ENCODE data around the gene TMEM14C.

Gene TMEM14C

DNA sequence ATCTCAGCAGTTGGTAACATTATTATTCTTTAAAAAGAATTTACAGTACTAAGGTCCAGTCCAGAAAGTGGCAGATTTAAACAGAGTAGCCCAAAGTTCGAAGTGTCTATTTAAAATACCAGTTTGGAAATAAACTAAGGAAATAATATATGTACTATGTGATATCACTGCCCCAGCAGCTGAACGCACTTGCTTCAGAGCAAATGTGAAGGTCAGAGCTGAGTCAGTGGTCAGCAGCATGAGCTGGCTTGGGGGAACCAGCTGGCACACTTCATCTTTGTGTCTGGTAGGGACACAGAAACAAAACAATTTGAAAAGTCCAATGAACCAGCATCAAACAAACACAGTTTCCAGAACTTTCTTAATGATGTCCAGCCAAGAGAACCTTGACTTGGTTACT lies 40.1 kb downstream of the TMEM14C start:
- Histone ChIP-seq H3K9me3 (replicated peaks; ENCODE audit: insufficient read depth, low read length) (no peaks in the 10 kb centered on the region), H3K27ac (ENCODE audit: low read length) (no peak overlapping the region), H3K4me2 (ENCODE audit: low read depth, low read length) (no peak overlapping the region), H3K9ac (ENCODE audit: low read length) (no peak overlapping the region), H3K9me2 (replicated peaks; ENCODE audit: insufficient read depth, low read length) (no peaks in the 10 kb centered on the region), H3K4me1 (ENCODE audit: low read length) (no peaks in the 10 kb centered on the region), H3F3A (ENCODE audit: insufficient read depth, low read length) (no peaks in the 10 kb centered on the region), H2AFZ (ENCODE audit: low read length) (no peak overlapping the region), H3K36me3 (replicated peaks; ENCODE audit: insufficient read depth, low read length) (no peaks in the 10 kb centered on the region), H3K27me3 (replicated peaks; ENCODE audit: insufficient read depth, low read length) (no peaks in the 10 kb centered on the region), H3K79me2 (ENCODE audit: low read length) (no peaks in the 10 kb centered on the region), H3K4me3 (ENCODE audit: low read length) (no peak overlapping the region), H4K20me1 (ENCODE audit: insufficient read depth, low read length) (no peaks in the 10 kb centered on the region)
- TF ChIP-seq, protein P1, sequence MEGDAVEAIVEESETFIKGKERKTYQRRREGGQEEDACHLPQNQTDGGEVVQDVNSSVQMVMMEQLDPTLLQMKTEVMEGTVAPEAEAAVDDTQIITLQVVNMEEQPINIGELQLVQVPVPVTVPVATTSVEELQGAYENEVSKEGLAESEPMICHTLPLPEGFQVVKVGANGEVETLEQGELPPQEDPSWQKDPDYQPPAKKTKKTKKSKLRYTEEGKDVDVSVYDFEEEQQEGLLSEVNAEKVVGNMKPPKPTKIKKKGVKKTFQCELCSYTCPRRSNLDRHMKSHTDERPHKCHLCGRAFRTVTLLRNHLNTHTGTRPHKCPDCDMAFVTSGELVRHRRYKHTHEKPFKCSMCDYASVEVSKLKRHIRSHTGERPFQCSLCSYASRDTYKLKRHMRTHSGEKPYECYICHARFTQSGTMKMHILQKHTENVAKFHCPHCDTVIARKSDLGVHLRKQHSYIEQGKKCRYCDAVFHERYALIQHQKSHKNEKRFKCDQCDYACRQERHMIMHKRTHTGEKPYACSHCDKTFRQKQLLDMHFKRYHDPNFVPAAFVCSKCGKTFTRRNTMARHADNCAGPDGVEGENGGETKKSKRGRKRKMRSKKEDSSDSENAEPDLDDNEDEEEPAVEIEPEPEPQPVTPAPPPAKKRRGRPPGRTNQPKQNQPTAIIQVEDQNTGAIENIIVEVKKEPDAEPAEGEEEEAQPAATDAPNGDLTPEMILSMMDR (IDR thresholded peaks at IDR 0.05; ENCODE audit: low read length): no peak
- TF ChIP-seq EZH2 (optimal IDR thresholded peaks at IDR 0.05; ENCODE audit: low read depth, low read length) (no peak), EZH2phosphoT487 (IDR thresholded peaks at IDR 0.05; ENCODE audit: low read length) (no peak)
- DNase-seq: no peak

DNA sequence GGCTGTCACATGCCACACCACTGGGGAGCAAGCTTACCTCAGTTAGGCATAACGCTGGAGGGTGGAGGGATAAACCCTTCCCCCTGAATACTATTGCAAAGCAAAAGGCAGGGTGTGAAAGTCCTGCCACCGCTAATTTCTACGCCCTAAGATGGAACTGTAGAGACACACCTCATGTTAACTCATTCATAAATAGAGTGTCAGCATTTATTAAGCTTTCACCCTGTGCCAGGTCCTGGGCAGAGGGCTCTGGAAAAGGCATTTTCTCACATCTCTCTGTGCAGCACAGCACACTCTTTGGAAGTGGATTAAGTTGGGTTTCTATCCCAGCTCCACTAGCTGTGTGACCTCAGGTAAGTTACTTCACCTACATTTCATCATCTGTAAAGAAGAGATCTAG lies 46.5 kb downstream of the TMEM14C start:
- no peaks in the 10 kb centered on the region for H3K36me3 ChIP-seq (replicated peaks; ENCODE audit: insufficient read depth, low read length)
- H3K4me3 ChIP-seq (ENCODE audit: low read length): no peak overlapping the region
- TF ChIP-seq EZH2 (optimal IDR thresholded peaks at IDR 0.05; ENCODE audit: low read depth, low read length) (no peak), EZH2phosphoT487 (IDR thresholded peaks at IDR 0.05; ENCODE audit: low read length) (no peak)
- TF ChIP-seq, protein P1 (IDR thresholded peaks at IDR 0.05; ENCODE audit: low read length): no peak
- H3K9me2 ChIP-seq (replicated peaks; ENCODE audit: insufficient read depth, low read length): no peaks in the 10 kb centered on the region
- no peaks in the 10 kb centered on the region for H3K9me3 ChIP-seq (replicated peaks; ENCODE audit: insufficient read depth, low read length)
- H3K79me2 ChIP-seq (ENCODE audit: low read length): no peaks in the 10 kb centered on the region
- no peaks in the 10 kb centered on the region for H3F3A ChIP-seq (ENCODE audit: insufficient read depth, low read length)
- no peak overlapping the region for H3K9ac ChIP-seq (ENCODE audit: low read length)
- H3K4me1 ChIP-seq (ENCODE audit: low read length): no peaks in the 10 kb centered on the region
- no peak overlapping the region for H3K27ac ChIP-seq (ENCODE audit: low read length)
- no peaks in the 10 kb centered on the region for H3K27me3 ChIP-seq (replicated peaks; ENCODE audit: insufficient read depth, low read length)
- no peak overlapping the region for H3K4me2 ChIP-seq (ENCODE audit: low read depth, low read length)
- H4K20me1 ChIP-seq (ENCODE audit: insufficient read depth, low read length): no peaks in the 10 kb centered on the region
- no peak overlapping the region for H2AFZ ChIP-seq (ENCODE audit: low read length)
- DNase-seq: no peak

DNA sequence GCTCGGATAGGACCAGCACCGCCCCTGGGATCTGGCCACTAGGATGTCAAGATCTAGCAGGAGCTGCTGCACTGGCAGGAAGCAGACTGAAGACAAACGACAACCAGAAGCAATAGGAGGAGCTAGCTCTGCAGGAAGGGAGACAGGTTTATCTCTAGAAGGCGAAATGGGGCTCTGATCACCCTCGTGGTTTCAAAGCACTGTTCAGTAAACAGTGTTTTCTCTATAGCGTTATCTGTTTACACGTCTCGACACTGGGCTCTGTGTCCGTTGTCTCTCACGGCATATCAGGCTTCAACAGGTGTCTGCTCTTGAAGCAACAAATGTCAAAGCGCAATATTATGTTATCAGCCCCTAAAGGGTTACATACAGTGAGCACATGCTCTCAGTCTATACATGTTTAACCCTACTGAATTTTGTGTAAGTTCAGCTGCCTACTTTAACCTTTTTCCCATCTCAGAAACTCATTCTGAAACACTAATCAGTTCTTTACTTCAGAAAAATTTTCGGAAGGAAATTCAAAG lies 48.6 kb downstream of the TMEM14C start:
- no peaks in the 10 kb centered on the region for H3K79me2 ChIP-seq (ENCODE audit: low read length)
- no peak overlapping the region for H2AFZ ChIP-seq (ENCODE audit: low read length)
- TF ChIP-seq, protein P1 (IDR thresholded peaks at IDR 0.05; ENCODE audit: low read length): no peak
- TF ChIP-seq EZH2phosphoT487 (IDR thresholded peaks at IDR 0.05; ENCODE audit: low read length): no peak
- TF ChIP-seq EZH2 (optimal IDR thresholded peaks at IDR 0.05; ENCODE audit: low read depth, low read length): no peak

More for the DNA sequence above, 48.6 kb downstream of the TMEM14C start:
- H3F3A ChIP-seq (ENCODE audit: insufficient read depth, low read length): no peaks in the 10 kb centered on the region
- H3K27me3 ChIP-seq (replicated peaks; ENCODE audit: insufficient read depth, low read length): no peaks in the 10 kb centered on the region
- H3K36me3 ChIP-seq (replicated peaks; ENCODE audit: insufficient read depth, low read length): no peaks in the 10 kb centered on the region
- H3K4me3 ChIP-seq (ENCODE audit: low read length): no peak overlapping the region
- H4K20me1 ChIP-seq (ENCODE audit: insufficient read depth, low read length): no peaks in the 10 kb centered on the region
- no peaks in the 10 kb centered on the region for H3K9me3 ChIP-seq (replicated peaks; ENCODE audit: insufficient read depth, low read length)
- DNase-seq: no peak
- H3K27ac ChIP-seq (ENCODE audit: low read length): no peak overlapping the region
- no peak overlapping the region for H3K9ac ChIP-seq (ENCODE audit: low read length)
- H3K4me2 ChIP-seq (ENCODE audit: low read depth, low read length): no peak overlapping the region
- no peaks in the 10 kb centered on the region for H3K4me1 ChIP-seq (ENCODE audit: low read length)
- no peaks in the 10 kb centered on the region for H3K9me2 ChIP-seq (replicated peaks; ENCODE audit: insufficient read depth, low read length)
